Stomach (tissue), 19 donors: ENCODE results near the gene PTPN22. TPM values are rescaled to one million over a fixed set of nuclear protein-coding genes. Genes with fewer than 3 reads are reported as not detected.

Experiments
- DNase-seq, 2 donors: peaks; one replicate each; pipeline versions ENCODE4 v3.0.0 to v3.0.0-alpha.2; 2013 to 2019
- H3K27ac ChIP-seq, 5 donors: fragments of 200-600 bp in 4 of 5; sonication (generic) in 4 of 5; one replicate each; pipeline ENCODE4 v1.5.1; 2013 to 2019; ENCODE audit warnings: mild to moderate bottlenecking in 1 of 5, moderate library complexity in 1 of 5
- H3K27me3 ChIP-seq, 3 donors: fragments of 200-600 bp; sonication (generic); one replicate each; pipeline ENCODE4 v1.5.1; 2017 to 2019; ENCODE audit warnings: mixed run types in 1 of 3
- H3K36me3 ChIP-seq, 4 donors: fragments of 200-600 bp; sonication (generic); 1 replicate in 3 of 4; 2 replicates in 1 of 4; pipeline ENCODE4 v1.5.1; 2016 to 2019
- H3K4me1 ChIP-seq, 4 donors: fragments of 200-600 bp; sonication (generic); one replicate each; pipeline ENCODE4 v1.5.1; 2016 to 2019
- H3K4me3 ChIP-seq, 4 donors: fragments of 200-600 bp; sonication (generic) in 3 of 4; one replicate each; pipeline ENCODE4 v1.5.1; 2016 to 2019; ENCODE audit warnings: mild to moderate bottlenecking in 1 of 4
- H3K9me3 ChIP-seq, 4 donors: fragments of 200-600 bp; sonication (generic); one replicate each; pipeline ENCODE4 v1.5.1; 2016 to 2019
- CTCF ChIP-seq, 7 experiments: fragments of 450-650 bp in 4 of 7; fragments of 200-600 bp in 3 of 7; sonication (generic) in 3 of 7; IDR thresholded peaks; one replicate each; pipeline ENCODE4 v1.5.1; 2016 to 2019; ENCODE audit warnings: antibody characterized with exemption in 7 of 7, control low read depth in 2 of 7, mild to moderate bottlenecking in 1 of 7
- EP300 ChIP-seq: sonication (generic); formaldehyde crosslinking; IDR thresholded peaks from one replicate; pipeline ENCODE4 v1.6.1; 2017; ENCODE audit warnings: antibody characterized with exemption
- POLR2A ChIP-seq, 4 donors: fragments of 450-650 bp; IDR thresholded peaks; one replicate each; pipeline ENCODE4 v1.6.1; 2016; ENCODE audit warnings: antibody characterized with exemption in 4 of 4, control low read depth in 2 of 4, mild to moderate bottlenecking in 1 of 4, moderate library complexity in 1 of 4
- POLR2AphosphoS5 ChIP-seq, 3 donors: sonication (generic); formaldehyde crosslinking; IDR thresholded peaks; one replicate each; pipeline ENCODE4 v1.6.1; 2016; ENCODE audit warnings: antibody characterized with exemption in 3 of 3
- WGBS, 5 donors: extraction: QIAGEN DNeasy Blood & Tissue Kit in 3 of 5; methylation state at CpG; one replicate each; pipeline versions ENCODE4 v1.1.5 to v1.1.7; 2013 to 2018; 5-methylcytosine and 5-hydroxymethylcytosine counted together
- intact Hi-C: fragments of 100-400 bp; cut with DNase I; formaldehyde crosslinking; loops from one replicate; pipeline ENCODE4 v1.15.1; 2023; ENCODE audit warnings: low total_unique reads
- long read RNA-seq, 10 donors: transcript quantifications; one replicate each; lab custom pipeline, GENCODE V29; 2026
- polyA plus RNA-seq, 3 donors: library from polyadenylated mRNA; stranded (reverse); fragments of 200-250 nt; gene quantifications; one replicate each; pipeline ENCODE4 v1.2.3, GENCODE V29; 2013
- total RNA-seq, 5 donors: library from RNA; depleted of rRNA; stranded (reverse); fragments of >200 nt; gene quantifications; one replicate each; pipeline versions ENCODE4 v1.1.0 to v1.2.3, GENCODE V29; 2014 to 2016
- donor health status: healthy with polysubstance abuse.
- donor health status: Bipolar disorder and iron deficiency.
- donor health status: healthy.

Gene PTPN22
- total RNA-seq (1 to 10 TPM in 4 of 5 donors, not detected in 1; 1.7 to 8.5 (median 4.2) TPM), polyA plus RNA-seq (1 to 10 TPM in 2 of 3 donors, under 1 TPM in 1; 0.93 to 2.1 (median 1.6) TPM)
- long read RNA-seq, donor 1, result 0 reads
- long read RNA-seq, donor 2, partial matches to known transcripts, result 0 of 2 reads
- long read RNA-seq, donor 2, other reads (novel, unspliced or antisense), result 0 of 2 reads
- long read RNA-seq, donor 3, result 0 reads
- long read RNA-seq, donor 4, result 0 reads
- long read RNA-seq, donor 5, result 0 reads
- long read RNA-seq, donor 6, result 0 reads
- long read RNA-seq, donor 7, result 0 reads
- long read RNA-seq, donor 8, result 0 reads
- long read RNA-seq, donor 9, result 0 reads
- long read RNA-seq, donor 10, result 0 reads

GRCh38 chr1:113871597-113872113, at the start of gene PTPN22:
TSS of gene PTPN22 (minus strand) at chr1:113871712.
- DNase-seq, result peak; percentile 50 to 79
- WGBS, 5 donors, result 71 to 82% (median 75%) methylated on average over 4 of the region's 4 CpGs

GRCh38 chr1:113918243-113918642, 46.7 kb upstream of the PTPN22 start:
- H3K36me3 ChIP-seq, result no peaks in the 10 kb centered on the region
- TF ChIP-seq EP300 (no peak), POLR2AphosphoS5 (IDR thresholded peaks at IDR 0.05) (no peak), CTCF (IDR thresholded peaks at IDR 0.05) (no peak), POLR2A (IDR thresholded peaks at IDR 0.05) (no peak)
- no peak for DNase-seq
- no peak overlapping the region for H3K27ac ChIP-seq
- H3K27me3 ChIP-seq, result no peaks in the 10 kb centered on the region
- no peak overlapping the region for H3K4me3 ChIP-seq
- peaks cover 0 to 3% (median 1%) of the 10 kb centered on the region in 4 donors for H3K4me1 ChIP-seq
- intact Hi-C loops, result no loop called here
- H3K9me3 ChIP-seq, result no peaks in the 10 kb centered on the region

More at GRCh38 chr1:113871597-113872113, at the start of gene PTPN22:
- no peaks in the 10 kb centered on the region for H3K36me3 ChIP-seq
- H3K9me3 ChIP-seq, result no peaks in the 10 kb centered on the region
- H3K27ac ChIP-seq, result peak within 1 kb of the TSS in 4 of 5 donors; percentile 38 to 82 (median 69)
- peak; percentile 27 to 49 (median 35) for TF ChIP-seq POLR2AphosphoS5 (IDR thresholded peaks at IDR 0.05)
- no peak for TF ChIP-seq POLR2A (IDR thresholded peaks at IDR 0.05)
- H3K4me3 ChIP-seq, result peak within 1 kb of the TSS in 3 of 4 donors; percentile 11 to 19 (median 17)
- intact Hi-C loops, result no loop called here
- no peaks in the 10 kb centered on the region for H3K27me3 ChIP-seq
- peaks cover 0 to 14% (median 4%) of the 10 kb centered on the region in 4 donors for H3K4me1 ChIP-seq

- H3K27me3 ChIP-seq, result no peaks in the 10 kb centered on the region
- H3K27ac ChIP-seq, result no peak overlapping the region
- DNase-seq, result no peak
- peaks cover 0 to 10% (median 5%) of the 10 kb centered on the region in 4 donors for H3K4me1 ChIP-seq
- WGBS, 5 donors, result 84 to 94% (median 87%) methylated on average over 2 of the region's 2 CpGs
- no peak overlapping the region for H3K4me3 ChIP-seq
- H3K36me3 ChIP-seq, result peaks cover 0 to 2% (median under 1%) of the 10 kb centered on the region in 4 donors
- H3K9me3 ChIP-seq, result no peaks in the 10 kb centered on the region
- intact Hi-C loops, result no loop called here
- TF ChIP-seq POLR2AphosphoS5 (IDR thresholded peaks at IDR 0.05), result no peak
- no peak for TF ChIP-seq POLR2A (IDR thresholded peaks at IDR 0.05)
- TF ChIP-seq CTCF (IDR thresholded peaks at IDR 0.05), result no peak
- no peak for TF ChIP-seq EP300
Observed at GRCh38 chr1:113917400-113918082, 46.0 kb upstream of the PTPN22 start.

- Histone ChIP-seq H3K4me3 (no peak overlapping the region), H3K9me3 (no peaks in the 10 kb centered on the region), H3K4me1 (peaks cover 0 to 13% (median 5%) of the 10 kb centered on the region in 4 donors), H3K36me3 (peaks cover 0 to 6% (median 4%) of the 10 kb centered on the region in 4 donors), H3K27me3 (no peaks in the 10 kb centered on the region), H3K27ac (no peak overlapping the region)
- no peak for DNase-seq
- TF ChIP-seq POLR2A (IDR thresholded peaks at IDR 0.05) (no peak), CTCF (IDR thresholded peaks at IDR 0.05) (no peak), EP300 (no peak), POLR2AphosphoS5 (IDR thresholded peaks at IDR 0.05) (no peak)
- WGBS, 5 donors, result 92 to 98% (median 95%) methylated on average over 5 of the region's 5 CpGs
- intact Hi-C loops, result no loop called here
Observed at GRCh38 chr1:113916974-113917373, 45.5 kb upstream of the PTPN22 start.
